PFSK-1 (cell line): Measurements from ENCODE around the gene CUX1.

ENCODE experiments used
- FOXP2 ChIP-seq: optimal IDR thresholded peaks from 2 replicates; pipeline ENCODE3; 2011; ENCODE audit warnings: borderline replicate concordance, control low read depth, inconsistent platforms; ENCODE audit not compliant: insufficient read depth; ENCODE audit errors: extremely low read length, extremely low read depth
- POLR2AphosphoS5 ChIP-seq: IDR thresholded peaks from 2 replicates; pipeline ENCODE4 v1.6.1; 2012; ENCODE audit warnings: low read depth, mild to moderate bottlenecking, control low read depth, low read length, moderate library complexity
- SIN3A ChIP-seq: IDR thresholded peaks from 2 replicates; pipeline ENCODE4 v1.6.1; 2012; ENCODE audit warnings: mild to moderate bottlenecking, low read length, moderate library complexity, borderline replicate concordance; ENCODE audit not compliant: insufficient read depth
- TAF1 ChIP-seq: IDR thresholded peaks from 2 replicates; pipeline ENCODE4 v1.6.1; 2012; ENCODE audit warnings: low read length, control low read depth, borderline replicate concordance; ENCODE audit not compliant: insufficient read depth
- TF ChIP-seq, protein P1 (sequence below), 2 experiments: IDR thresholded peaks; 2 replicates each; pipeline versions ENCODE4 v1.6.1 to v1.8.0; 2011 to 2012; ENCODE audit warnings: low read depth in 2 of 2, low read length in 2 of 2, control low read depth in 1 of 2, inconsistent platforms in 1 of 2, mild to moderate bottlenecking in 1 of 2, moderate library complexity in 1 of 2; ENCODE audit not compliant: insufficient read depth in 1 of 2

The CUX1 gene

DNA sequence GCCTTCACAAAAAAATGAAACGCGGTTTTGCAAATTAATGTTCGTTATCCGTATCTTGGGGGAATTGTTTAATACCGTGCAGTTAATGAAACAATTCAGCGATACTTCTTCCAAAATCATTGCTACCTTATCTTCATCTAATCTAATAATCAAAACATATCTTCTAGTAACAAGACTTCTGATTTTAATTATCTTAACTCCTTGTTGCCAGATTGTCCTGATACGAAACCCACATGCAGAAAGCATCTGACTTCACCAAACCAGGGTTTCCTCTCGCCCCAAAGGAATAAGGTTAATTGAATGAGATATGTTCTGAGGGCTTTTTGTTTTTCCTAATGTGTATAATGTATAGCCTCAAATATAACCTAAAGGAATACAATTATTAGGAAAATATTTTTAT lies 364.1 kb downstream of the CUX1 start:
- TF ChIP-seq SIN3A (no peak), FOXP2 (no peak)
- TF ChIP-seq, protein P1, sequence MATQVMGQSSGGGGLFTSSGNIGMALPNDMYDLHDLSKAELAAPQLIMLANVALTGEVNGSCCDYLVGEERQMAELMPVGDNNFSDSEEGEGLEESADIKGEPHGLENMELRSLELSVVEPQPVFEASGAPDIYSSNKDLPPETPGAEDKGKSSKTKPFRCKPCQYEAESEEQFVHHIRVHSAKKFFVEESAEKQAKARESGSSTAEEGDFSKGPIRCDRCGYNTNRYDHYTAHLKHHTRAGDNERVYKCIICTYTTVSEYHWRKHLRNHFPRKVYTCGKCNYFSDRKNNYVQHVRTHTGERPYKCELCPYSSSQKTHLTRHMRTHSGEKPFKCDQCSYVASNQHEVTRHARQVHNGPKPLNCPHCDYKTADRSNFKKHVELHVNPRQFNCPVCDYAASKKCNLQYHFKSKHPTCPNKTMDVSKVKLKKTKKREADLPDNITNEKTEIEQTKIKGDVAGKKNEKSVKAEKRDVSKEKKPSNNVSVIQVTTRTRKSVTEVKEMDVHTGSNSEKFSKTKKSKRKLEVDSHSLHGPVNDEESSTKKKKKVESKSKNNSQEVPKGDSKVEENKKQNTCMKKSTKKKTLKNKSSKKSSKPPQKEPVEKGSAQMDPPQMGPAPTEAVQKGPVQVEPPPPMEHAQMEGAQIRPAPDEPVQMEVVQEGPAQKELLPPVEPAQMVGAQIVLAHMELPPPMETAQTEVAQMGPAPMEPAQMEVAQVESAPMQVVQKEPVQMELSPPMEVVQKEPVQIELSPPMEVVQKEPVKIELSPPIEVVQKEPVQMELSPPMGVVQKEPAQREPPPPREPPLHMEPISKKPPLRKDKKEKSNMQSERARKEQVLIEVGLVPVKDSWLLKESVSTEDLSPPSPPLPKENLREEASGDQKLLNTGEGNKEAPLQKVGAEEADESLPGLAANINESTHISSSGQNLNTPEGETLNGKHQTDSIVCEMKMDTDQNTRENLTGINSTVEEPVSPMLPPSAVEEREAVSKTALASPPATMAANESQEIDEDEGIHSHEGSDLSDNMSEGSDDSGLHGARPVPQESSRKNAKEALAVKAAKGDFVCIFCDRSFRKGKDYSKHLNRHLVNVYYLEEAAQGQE (IDR thresholded peaks at IDR 0.05; ENCODE audit: insufficient read depth in 1 of 2, low read depth in 2 of 2, low read length in 2 of 2) = no peak

DNA sequence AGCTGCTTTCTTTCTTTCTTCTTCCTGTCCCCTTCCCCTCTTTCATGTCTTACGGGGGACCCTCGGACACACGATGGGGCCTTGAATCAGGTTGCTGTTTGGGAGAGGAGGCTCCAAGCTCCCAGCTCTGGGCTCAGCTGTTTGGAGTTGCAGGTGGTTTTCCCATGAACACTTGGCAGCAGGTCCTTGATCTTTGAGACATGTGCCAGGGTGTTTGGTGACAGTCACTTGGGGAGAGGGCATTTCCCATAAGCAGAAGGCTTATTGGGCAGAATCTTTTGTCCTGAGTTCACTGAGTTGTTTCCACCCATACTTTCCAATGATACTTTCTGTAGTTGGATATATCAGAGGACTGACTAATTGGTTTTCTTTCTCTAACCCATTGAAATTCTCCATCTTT lies 364.6 kb downstream of the CUX1 start:
- no peak for TF ChIP-seq FOXP2
- TF ChIP-seq, protein P1 (IDR thresholded peaks at IDR 0.05; ENCODE audit: insufficient read depth in 1 of 2, low read depth in 2 of 2, low read length in 2 of 2) = no peak
- TF ChIP-seq SIN3A = no peak
- TF ChIP-seq TAF1 = no peak
- no peak for TF ChIP-seq POLR2AphosphoS5

DNA sequence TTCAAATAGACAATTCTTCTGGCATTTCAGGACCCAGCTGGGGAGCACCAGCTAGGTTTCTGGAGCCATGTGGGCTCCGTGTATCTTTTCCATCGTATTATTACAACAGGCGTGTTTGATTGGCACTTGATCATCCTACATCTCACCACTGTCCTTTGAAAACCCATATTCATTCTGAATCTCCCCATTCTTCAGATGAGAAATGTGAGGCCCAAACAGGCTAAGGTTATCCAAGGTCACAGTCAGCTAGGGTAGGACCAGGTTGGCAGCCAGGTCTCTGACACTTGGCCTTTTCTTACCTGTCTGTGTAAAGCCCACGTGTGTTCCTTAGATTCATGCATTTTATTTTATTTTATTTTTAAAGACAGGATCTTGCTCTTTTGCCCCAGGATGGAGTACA lies 366.9 kb downstream of the CUX1 start:
- TF ChIP-seq SIN3A = no peak
- no peak for TF ChIP-seq TAF1
- TF ChIP-seq, protein P1 (IDR thresholded peaks at IDR 0.05; ENCODE audit: insufficient read depth in 1 of 2, low read depth in 2 of 2, low read length in 2 of 2) = no peak
- no peak for TF ChIP-seq POLR2AphosphoS5
- no peak for TF ChIP-seq FOXP2

DNA sequence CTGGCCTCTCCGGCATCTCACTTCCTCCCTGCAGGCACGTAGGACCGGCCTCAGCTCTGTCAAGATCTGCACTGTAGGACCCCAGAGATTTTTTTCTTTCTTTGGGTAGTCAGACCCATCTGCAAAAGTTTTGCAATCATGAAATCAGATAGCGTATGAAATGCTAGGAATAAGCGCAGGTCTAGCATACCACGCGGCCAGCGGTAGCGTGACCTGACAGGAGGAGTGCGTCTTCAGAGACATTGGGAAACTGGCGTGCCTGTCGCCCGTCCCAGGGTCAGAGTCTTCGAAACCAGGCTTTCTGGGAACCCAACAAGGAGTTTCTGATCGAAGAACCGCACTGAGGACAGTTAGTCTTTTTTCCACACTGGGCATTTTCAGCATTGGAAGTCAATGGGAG lies 368.4 kb downstream of the CUX1 start:
- TF ChIP-seq POLR2AphosphoS5 (no peak), TAF1 (no peak)

DNA sequence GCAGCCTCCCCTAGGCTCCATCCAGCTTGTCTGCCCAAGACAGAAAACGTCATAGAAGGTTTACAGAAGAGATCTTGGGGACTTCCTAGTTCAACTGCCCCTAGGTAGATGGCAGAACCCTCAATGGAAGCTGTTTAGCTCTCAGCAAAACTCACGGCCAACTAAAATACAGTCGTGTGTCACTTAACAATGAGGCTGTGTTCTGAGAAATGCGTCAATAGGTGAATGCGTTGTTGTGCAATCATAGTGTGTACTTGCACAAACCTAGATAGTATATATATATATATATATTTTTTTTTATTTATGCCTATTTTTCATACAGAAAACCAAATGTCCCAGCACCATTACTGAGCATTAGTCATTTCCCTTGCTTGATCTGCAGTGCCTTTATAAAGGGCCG lies 368.9 kb downstream of the CUX1 start:
- TF ChIP-seq POLR2AphosphoS5 (no peak), SIN3A (no peak), TAF1 (no peak), FOXP2 (no peak)
- TF ChIP-seq, protein P1 (IDR thresholded peaks at IDR 0.05; ENCODE audit: insufficient read depth in 1 of 2, low read depth in 2 of 2, low read length in 2 of 2) = no peak
